MM.1S (cell line): ENCODE data around the gene PLEKHG5.
"Not testable (repeated sequence)": the region's sequence is repeated elsewhere in the genome, so short reads cannot be mapped to it uniquely, and the experiment has no call there.

Experiments
- DNase-seq: peaks from one replicate; pipeline ENCODE4 v3.0.0-alpha.2; 2015
- H2AFZ ChIP-seq: fragments of 300-600 bp; sonication (generic); 2 replicates; pipeline ENCODE4 v1.6.0; 2016; ENCODE audit warnings: antibody characterized with exemption, low read length
- H3F3A ChIP-seq: fragments of 300-600 bp; sonication (generic); 2 replicates; pipeline ENCODE4 v1.6.1; 2016; ENCODE audit warnings: mild to moderate bottlenecking, antibody characterized with exemption, low read length, moderate library complexity, mixed read lengths; ENCODE audit not compliant: insufficient read depth
- H3K27ac ChIP-seq: fragments of 300-600 bp; sonication (generic); 2 replicates; pipeline ENCODE4 v1.5.1; 2016; ENCODE audit warnings: mild to moderate bottlenecking, low read length
- H3K27me3 ChIP-seq: fragments of 300-600 bp; sonication (generic); replicated peaks from 2 replicates; pipeline ENCODE4 v1.6.0; 2016; ENCODE audit warnings: low read length; ENCODE audit not compliant: insufficient read depth
- H3K36me3 ChIP-seq: fragments of 300-600 bp; sonication (generic); replicated peaks from 2 replicates; pipeline ENCODE4 v1.6.1; 2016; ENCODE audit warnings: mild to moderate bottlenecking, low read length, mixed read lengths; ENCODE audit not compliant: insufficient read depth
- H3K4me1 ChIP-seq: fragments of 300-600 bp; sonication (generic); 2 replicates; pipeline ENCODE4 v1.6.1; 2016; ENCODE audit warnings: low read length, mixed read lengths
- H3K4me2 ChIP-seq: fragments of 300-600 bp; sonication (generic); 2 replicates; pipeline ENCODE4 v1.6.0; 2016; ENCODE audit warnings: low read depth, low read length
- H3K4me3 ChIP-seq: fragments of 300-600 bp; sonication (generic); 2 replicates; pipeline ENCODE4 v1.5.1; 2016; ENCODE audit warnings: low read length, mixed read lengths
- H3K79me2 ChIP-seq: fragments of 300-600 bp; sonication (generic); 2 replicates; pipeline ENCODE4 v1.6.1; 2016; ENCODE audit warnings: mixed run types, low read length, mixed read lengths
- H3K9ac ChIP-seq: fragments of 300-600 bp; sonication (generic); 2 replicates; pipeline ENCODE4 v1.6.1; 2016; ENCODE audit warnings: low read length, mixed read lengths
- H3K9me2 ChIP-seq: fragments of 300-600 bp; sonication (generic); replicated peaks from 2 replicates; pipeline ENCODE4 v1.6.1; 2016; ENCODE audit warnings: mild to moderate bottlenecking, low read length, mixed read lengths; ENCODE audit not compliant: insufficient read depth
- H3K9me3 ChIP-seq: fragments of 300-600 bp; sonication (generic); replicated peaks from 2 replicates; pipeline ENCODE4 v1.6.1; 2016; ENCODE audit warnings: mild to moderate bottlenecking, low read length, mixed read lengths; ENCODE audit not compliant: insufficient read depth
- H4K20me1 ChIP-seq: fragments of 300-600 bp; sonication (generic); 2 replicates; pipeline ENCODE4 v1.6.1; 2016; ENCODE audit warnings: mild to moderate bottlenecking, low read length, moderate library complexity, mixed read lengths; ENCODE audit not compliant: insufficient read depth
- CTCF ChIP-seq: fragments of 300-600 bp; sonication (generic); IDR thresholded peaks from 2 replicates; pipeline ENCODE4 v1.5.1; 2016; ENCODE audit warnings: antibody characterized with exemption, low read length, mixed read lengths
- EZH2 ChIP-seq: fragments of 300-600 bp; sonication (generic); optimal IDR thresholded peaks from 2 replicates; pipeline ENCODE3; 2017; ENCODE audit warnings: low read depth, mild to moderate bottlenecking, antibody characterized with exemption, low read length, mixed read lengths
- EZH2phosphoT487 ChIP-seq: fragments of 300-600 bp; sonication (generic); IDR thresholded peaks from 2 replicates; pipeline ENCODE4 v1.6.1; 2018; ENCODE audit warnings: antibody characterized with exemption, low read length

Gene PLEKHG5

DNA sequence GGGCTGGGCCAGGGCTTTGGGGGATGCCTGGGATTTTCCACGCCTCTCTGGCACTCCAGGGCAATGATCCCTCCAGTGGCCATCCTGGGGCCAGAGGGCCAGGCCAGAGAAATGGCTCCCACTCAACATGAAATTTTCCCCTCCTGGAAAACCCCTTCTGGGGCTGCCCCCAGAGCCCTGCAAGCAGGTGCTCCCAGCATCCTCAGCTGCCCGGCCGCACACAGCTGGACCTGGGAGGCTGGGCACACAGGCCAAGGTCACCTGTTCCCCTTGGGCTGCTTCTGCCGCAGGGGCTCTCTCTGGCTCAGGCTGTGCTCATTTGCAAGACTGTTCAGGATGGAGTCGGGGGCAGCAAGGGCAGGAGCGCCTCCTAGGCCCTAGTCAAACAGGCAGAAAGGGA is 63.0 kb downstream of the PLEKHG5 start:
- not testable (repeated sequence) for H3K4me1 ChIP-seq, H3K79me2 ChIP-seq, H3K4me3 ChIP-seq, H3F3A ChIP-seq, H3K9me2 ChIP-seq, H3K4me2 ChIP-seq, H3K9me3 ChIP-seq, H3K36me3 ChIP-seq, DNase-seq, H3K27ac ChIP-seq, H4K20me1 ChIP-seq, H3K9ac ChIP-seq, H2AFZ ChIP-seq
- H3K27me3 ChIP-seq = peaks cover 89% of the 10 kb centered on the region

DNA sequence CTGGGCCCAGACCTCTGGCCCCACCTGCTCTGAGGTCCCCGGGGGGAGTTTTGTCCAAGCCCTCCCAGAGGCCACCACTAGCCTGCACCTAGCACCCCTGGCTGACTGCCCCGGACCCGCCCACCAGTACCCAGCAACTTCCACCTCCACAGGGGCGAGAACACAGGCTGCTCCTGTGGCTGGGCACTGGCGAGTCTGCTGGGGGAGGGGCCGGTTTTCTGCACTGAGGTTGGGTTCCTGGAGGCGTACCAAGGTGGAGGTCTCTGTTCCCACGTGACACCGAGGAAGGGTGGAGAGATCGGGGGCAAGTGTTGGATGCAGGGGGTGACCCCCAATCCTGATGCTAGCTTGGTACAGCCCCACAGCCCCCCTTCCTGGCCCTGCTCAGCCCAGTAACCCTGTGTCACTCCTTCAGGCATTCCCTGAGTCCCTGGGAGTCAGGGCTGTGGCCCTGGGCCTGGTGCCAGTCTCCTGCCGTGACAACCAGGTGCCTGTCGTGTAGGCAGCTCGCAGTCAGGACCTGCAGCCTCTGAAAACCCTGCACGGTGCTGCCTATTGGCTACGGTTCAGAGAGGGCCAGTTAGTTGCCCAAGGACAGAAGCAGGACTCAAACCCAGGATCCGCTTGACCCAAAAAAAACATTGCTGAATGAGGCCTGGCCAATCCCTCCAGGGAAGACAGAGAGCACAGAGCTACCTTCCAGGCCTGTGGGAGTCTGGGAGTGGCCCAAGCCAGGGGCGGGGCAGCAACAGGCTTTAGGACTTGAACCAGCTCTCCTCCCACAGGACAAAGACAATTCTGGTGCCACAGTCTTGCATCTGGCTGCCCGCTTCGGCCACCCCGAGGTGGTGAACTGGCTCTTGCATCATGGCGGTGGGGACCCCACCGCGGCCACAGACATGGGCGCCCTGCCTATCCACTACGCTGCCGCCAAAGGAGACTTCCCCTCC is 63.8 kb downstream of the PLEKHG5 start:
- no peaks in the 10 kb centered on the region for H3K9me2 ChIP-seq
- H3K9ac ChIP-seq = no peak overlapping the region
- no peaks in the 10 kb centered on the region for H3K79me2 ChIP-seq
- no peak overlapping the region for H2AFZ ChIP-seq
- no peaks in the 10 kb centered on the region for H3K9me3 ChIP-seq
- H3K27me3 ChIP-seq = peaks cover 91% of the 10 kb centered on the region
- DNase-seq = no peak
- H3K4me1 ChIP-seq = no peaks in the 10 kb centered on the region
- H3K4me3 ChIP-seq = no peak overlapping the region
- no peaks in the 10 kb centered on the region for H3K36me3 ChIP-seq
- no peaks in the 10 kb centered on the region for H3F3A ChIP-seq
- H4K20me1 ChIP-seq = no peaks in the 10 kb centered on the region; the same call in 1 of the 2 replicates
- H3K4me2 ChIP-seq = no peak overlapping the region
- TF ChIP-seq EZH2phosphoT487 = no peak
- TF ChIP-seq CTCF = no peak
- no peak for TF ChIP-seq EZH2
- no peak overlapping the region for H3K27ac ChIP-seq

DNA sequence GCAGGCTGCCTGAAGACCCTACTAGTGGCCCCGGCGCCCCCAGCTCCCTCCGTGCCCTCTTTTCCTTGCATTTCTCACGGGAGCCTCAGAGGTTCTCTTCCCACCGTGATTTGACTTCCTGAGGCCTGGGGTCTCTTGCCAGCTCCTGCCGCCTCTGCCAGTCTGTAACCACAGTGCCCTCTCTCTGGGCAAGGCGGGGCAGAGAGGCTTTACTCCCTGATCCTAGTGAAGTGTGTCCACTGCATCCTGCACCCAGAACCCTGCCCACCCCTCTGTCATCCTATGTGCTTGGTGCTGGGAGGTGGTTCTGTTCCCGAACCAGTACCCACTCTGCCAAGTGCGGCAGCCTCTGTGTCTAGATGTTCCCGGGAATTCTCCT is 64.5 kb downstream of the PLEKHG5 start:
- Histone ChIP-seq H3K9me2 (no peaks in the 10 kb centered on the region), H3K9me3 (no peaks in the 10 kb centered on the region), H3K4me2 (no peak overlapping the region), H3K36me3 (no peaks in the 10 kb centered on the region), H3K4me1 (no peaks in the 10 kb centered on the region), H3F3A (no peaks in the 10 kb centered on the region), H4K20me1 (no peaks in the 10 kb centered on the region; the same call in 1 of the 2 replicates), H2AFZ (no peak overlapping the region), H3K27ac (no peak overlapping the region), H3K27me3 (peaks cover 90% of the 10 kb centered on the region), H3K4me3 (no peak overlapping the region), H3K9ac (no peak overlapping the region), H3K79me2 (no peaks in the 10 kb centered on the region)
- TF ChIP-seq EZH2 (no peak), CTCF (no peak), EZH2phosphoT487 (no peak)
- no peak for DNase-seq

- no peak for TF ChIP-seq EZH2
- no peak for TF ChIP-seq EZH2phosphoT487
- no peak for TF ChIP-seq CTCF
Measured at GRCh38 chr1:6426277-6426971, 65.0 kb downstream of the PLEKHG5 start.

More at GRCh38 chr1:6426277-6426971, 65.0 kb downstream of the PLEKHG5 start:
- Histone ChIP-seq H3K79me2 (no peaks in the 10 kb centered on the region), H3K4me2 (no peak overlapping the region), H2AFZ (no peak overlapping the region), H3K4me1 (no peaks in the 10 kb centered on the region), H3K4me3 (no peak overlapping the region), H3F3A (no peaks in the 10 kb centered on the region), H3K36me3 (no peaks in the 10 kb centered on the region), H3K9me3 (no peaks in the 10 kb centered on the region), H3K27ac (no peak overlapping the region), H3K9me2 (no peaks in the 10 kb centered on the region), H3K27me3 (peaks cover 90% of the 10 kb centered on the region), H3K9ac (no peak overlapping the region), H4K20me1 (no peaks in the 10 kb centered on the region; the same call in 1 of the 2 replicates)
- no peak for DNase-seq
